ENCODE data around the gene NOTCH4.
A peak's percentile ranks its signal among the peaks of the same experiment; 100 is the strongest.

The NOTCH4 gene

DNA sequence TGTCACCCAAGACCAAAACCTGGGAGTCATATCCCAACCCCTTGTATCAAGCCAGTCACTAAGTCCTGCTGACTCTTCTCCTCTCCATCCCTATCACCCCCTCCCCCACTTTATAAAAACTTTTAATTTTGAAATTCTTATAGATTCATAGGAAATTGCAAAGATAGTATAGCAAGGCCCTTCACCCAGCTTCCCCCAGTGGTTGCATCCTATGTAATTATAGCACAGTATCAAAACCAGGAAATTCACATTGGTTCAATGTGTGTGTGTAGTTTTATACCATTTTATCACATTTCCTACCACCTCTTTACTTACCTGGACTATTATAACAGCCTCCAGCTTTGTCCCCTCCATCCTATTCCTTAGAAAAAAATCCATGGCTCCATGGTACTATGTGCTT lies 65.8 kb downstream of the NOTCH4 start:
- DNase-seq, result no peak

DNA sequence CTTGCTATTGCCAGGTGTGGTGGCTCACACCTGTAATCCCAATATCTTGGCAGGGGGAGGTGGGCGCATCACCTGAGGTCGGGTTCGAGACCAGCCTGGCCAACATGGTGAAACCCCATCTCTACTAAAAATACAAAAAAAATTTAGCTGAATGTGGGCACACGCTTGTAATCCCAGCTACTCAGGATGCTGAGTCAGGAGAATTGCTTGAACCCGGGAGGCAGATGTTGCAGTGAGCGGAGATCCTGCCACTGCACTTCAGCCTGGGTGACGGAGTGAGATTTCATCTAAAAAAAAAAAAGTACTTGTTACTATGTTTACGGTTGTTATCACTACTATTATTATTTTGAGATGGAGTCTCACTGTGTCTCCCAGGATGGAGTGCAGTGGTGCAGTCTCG lies 67.0 kb downstream of the NOTCH4 start:
- DNase-seq, result no peak

DNA sequence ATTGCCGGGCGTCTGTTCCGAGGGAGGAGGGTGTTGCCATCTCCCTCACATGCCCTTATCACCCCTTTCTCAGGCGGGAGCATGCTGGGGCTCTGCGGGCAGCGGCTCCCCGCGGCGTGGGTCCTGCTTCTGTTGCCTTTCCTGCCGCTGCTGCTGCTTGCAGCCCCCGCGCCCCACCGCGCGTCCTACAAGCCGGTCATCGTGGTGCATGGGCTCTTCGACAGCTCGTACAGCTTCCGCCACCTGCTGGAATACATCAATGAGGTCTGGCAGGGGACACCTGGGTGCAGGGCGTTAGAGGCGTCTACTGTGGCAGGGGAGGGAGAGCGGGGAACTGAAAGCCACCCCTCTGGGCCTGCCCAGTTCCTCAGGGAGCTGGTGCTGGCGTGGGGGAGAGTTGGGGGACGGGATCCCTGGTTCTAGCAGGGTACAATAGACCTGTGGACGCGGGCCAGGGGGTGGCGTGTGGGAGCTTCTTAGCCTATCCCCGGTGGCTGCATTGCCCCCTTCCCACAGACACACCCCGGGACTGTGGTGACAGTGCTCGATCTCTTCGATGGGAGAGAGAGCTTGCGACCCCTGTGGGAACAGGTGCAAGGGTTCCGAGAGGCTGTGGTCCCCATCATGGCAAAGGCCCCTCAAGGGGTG lies 69.2 kb downstream of the NOTCH4 start:
- DNase-seq, result peak; percentile 15

DNA sequence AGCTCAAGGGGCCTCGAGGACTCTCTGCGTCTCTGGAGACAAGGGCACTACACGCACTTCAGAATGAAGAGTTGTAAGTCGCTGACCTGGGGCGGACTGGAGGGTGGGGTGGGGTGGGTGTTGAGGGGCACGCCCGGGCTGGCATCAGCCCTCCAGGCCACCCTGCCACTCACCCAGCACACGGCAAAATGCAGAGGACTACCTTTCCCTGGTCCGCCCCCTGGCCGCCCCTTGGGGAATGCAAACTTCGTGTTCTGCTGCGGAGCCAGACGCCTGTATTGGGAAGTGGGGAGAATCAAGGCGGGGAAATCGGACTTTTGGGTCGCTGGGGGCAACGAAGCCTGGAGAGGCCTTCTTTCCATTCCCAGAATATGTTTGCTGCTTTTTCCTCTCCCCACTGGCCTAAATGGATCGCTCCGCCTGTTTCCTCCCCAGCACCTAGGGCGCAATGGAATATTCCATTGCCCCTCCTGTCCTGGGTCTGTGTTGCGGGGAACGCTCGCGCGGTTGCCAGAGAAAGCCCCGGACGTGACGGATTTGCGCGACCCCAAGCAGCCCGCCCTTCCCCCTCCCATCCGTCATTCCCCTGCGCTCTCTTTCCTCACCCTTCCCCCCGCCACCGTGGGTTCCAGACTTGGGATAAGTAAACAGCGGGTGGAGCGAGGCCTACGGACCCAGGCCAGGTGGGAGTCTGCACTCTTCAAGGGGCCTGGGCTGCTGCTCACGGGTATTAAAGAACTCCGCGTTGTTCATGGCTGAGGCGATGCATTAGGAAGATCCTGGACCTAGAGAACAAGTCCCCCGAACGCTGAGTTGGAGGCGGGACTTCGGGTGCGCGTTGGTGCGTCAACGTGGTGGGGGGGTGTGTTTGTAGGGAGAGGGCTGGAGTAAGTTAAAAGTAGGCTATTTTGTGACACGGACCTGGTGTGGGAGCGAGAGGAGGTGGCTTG lies 70.0 kb downstream of the NOTCH4 start, which contains the start of gene PPT2:
Gene PPT2 (plus strand): TSS at position 578 of the 950 bp plus-strand sequence. CDS start 454 bp downstream, outside the sequence.
- peak; percentile 72 for DNase-seq

DNA sequence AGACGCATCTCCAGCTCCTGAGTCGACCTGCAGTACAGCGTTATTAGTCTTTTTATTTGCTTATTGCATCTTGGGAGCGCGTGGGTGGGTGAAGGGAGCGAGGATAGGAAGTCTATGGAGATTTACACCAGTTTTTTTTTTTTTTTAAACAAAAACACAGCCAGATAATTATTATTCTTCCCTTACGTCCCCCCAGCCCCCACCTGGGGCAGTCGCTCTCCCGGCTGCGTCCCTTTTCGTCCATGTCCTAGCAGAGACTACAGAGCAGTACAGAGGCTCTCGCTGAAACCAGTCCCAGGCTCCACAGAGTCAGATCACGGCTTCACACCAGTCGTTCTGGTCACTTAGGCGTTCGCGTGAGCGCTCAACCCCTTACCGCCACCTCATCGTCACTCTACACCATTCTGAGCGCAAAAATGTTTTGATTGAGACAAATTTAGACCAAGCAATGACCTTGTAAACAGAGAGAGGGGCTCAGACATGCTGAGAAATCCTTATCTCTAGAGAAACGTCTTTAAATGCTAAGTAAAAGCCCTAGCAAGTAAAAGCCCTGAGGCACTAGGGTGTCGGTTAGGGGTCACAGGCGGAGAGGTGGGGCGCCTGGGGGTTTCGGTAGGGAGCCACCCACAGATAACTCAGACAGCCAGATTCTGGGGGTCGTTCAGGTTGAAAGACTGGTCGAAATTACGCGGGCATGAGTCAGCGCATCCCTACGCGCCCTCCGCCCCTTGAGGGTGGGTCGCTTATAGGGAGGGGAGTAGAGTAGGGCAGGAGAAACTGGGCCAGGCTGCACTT lies 70.9 kb downstream of the NOTCH4 start:
- no peak for DNase-seq

GRCh38 chr6:32151863-32152768 lies 71.8 kb downstream of the NOTCH4 start, which contains the start of gene PRRT1:
PRRT1 (minus strand) TSS chr6:32151939; CDS start chr6:32151827, 112 bp downstream.
- no peak for DNase-seq

- peak; percentile 37 for DNase-seq
These were observed 72.5 kb downstream of the NOTCH4 start for GRCh38 chr6:32151181-32151862.

DNA sequence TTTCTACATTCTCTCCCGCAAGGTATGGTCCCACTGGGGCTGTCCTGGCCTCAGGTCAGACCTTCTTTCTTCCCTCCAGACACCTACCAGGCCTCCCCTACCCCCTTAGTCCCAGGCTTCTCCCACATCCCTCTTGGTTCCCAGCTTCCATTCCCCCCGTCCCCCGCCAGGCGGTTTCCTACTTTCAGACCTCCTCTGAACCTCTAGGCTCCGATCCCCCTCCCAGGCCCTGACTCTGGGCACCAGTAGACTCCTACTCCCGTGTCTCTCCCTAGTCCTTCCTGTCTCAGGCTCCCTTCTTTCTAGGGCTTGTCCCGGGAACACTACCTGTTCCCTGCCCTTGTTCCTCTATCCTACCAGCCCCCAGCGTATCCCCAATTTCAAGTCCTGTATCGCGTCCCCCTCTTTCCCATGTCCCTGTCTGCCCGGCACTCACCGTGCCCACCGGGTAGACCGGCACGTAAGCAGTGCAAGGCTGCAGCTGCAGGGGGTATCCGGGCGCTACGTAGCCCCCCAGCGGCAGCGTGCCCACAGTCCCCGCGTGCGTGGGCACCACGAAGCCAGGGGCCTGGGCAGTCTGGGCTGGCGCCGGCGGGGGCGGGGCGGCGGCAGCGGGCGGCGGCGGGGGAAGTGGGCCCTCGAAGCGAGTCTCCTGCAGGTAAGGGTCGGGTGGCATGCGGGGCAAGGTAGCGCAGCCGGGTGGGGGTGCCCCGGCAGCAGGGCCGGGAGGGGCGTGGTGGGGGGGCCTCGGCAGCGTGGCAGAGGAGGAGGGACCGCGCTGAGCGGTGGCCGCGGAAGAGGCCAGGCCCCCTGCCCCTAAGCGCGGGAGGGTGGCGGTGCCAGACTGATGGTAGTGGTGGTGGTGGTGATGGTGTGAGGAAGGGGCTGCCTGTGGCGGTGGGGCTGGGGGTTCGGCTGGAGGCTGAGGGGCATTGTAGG lies 73.7 kb downstream of the NOTCH4 start:
- DNase-seq, result no peak

GRCh38 chr6:32149092-32149755 lies 74.6 kb downstream of the NOTCH4 start:
- DNase-seq, result no peak

DNA sequence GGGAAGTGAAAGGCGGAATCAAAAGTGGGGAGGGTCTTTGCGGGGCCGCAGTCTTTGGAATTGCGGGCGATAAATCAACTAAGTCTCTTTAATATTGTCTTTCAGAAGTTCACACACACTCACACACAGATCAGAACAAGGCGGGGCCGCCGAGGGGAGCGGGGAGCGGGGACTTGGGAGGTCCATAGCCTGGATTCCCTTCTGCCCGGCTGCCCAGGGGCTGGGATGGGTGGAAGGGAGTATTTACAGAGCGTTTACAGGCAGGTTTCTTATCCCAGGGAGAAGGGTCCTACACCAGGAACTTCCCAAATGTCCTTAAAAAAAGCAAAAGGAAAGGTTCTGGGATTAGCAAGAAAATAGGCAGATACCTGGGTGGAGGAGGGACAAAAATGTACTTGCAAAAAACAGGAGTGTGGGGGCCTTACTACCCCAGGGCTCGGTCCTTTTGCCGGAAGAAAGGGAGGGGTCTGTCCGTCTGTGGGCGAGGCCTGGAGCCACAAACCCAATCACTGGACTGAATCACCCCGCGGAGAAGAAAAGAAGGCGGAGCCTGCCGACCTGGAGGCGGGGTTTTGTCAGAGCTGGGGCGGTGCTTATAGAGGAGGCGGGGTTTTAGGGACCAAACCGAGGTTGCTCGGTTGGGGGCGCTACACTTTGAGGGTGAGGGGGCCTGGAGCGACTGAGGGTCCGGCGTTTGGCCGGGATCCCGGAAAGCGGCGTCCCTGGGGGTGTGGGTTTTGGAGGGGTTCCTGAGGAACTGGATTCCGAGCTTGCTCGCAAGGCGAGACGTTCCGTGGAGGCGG lies 75.4 kb downstream of the NOTCH4 start:
- no peak for DNase-seq

GRCh38 chr6:32147401-32148132 lies 76.3 kb downstream of the NOTCH4 start:
- DNase-seq, result no peak

- no peak for DNase-seq
These were observed 77.2 kb downstream of the NOTCH4 start for GRCh38 chr6:32146687-32147086.

GRCh38 chr6:32146287-32146686 lies 77.6 kb downstream of the NOTCH4 start:
- DNase-seq, result no peak

Measured in NCI-H1694 treated with DMSO at 0.1 percent for 48 hours (cell line).